ENCODE data around the gene TSPO2. TPM values are rescaled to one million over a fixed set of nuclear protein-coding genes. Genes with fewer than 3 reads are reported as not detected.

The TSPO2 gene
- total and polyA plus RNA-seq, 2 of the 13 experiments (the other 11 are each of a cell fraction or from before 2014, with no cell fraction given): 0.55 TPM; not detected in 1

DNA sequence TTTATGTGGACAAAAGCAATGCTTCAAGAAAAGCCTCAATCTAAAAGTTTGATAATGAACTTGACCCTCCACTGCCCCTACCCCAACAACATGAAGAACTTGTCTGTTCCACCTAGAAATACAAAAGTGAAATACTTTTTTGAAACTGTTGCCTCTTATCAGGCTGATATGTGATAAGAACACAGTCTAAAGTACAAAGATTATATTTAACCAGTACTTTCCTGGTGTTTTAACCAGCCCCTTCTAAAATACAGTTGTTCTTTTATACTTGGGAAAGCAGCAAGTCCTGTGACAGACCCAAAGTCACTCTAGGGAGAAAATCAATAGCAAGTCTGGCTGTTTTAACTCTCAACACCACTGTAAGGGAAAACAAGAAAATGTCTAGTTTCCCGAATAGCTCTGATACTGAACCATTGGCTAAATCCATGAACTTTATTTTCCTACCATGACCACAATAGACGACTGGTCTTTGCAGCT lies 23.3 kb downstream of the TSPO2 start (continued):
- no peak for TF ChIP-seq ZNF430 (CRISPR knock-in tag; IDR thresholded peaks at IDR 0.05)
- TF ChIP-seq KMT2B (CRISPR knock-in tag; IDR thresholded peaks at IDR 0.05): peak; percentile 75; the same call in 1 of the 2 replicates
- no peak for TF ChIP-seq ZNF260 (CRISPR knock-in tag; IDR thresholded peaks at IDR 0.05; ENCODE audit: borderline replicate concordance, low read depth)
- TF ChIP-seq BORCS8-MEF2B (CRISPR knock-in tag; IDR thresholded peaks at IDR 0.05): no peak
- no peak for TF ChIP-seq ZNF557 (CRISPR knock-in tag; IDR thresholded peaks at IDR 0.05)
- no peak for TF ChIP-seq ZSCAN30 (CRISPR knock-in tag; IDR thresholded peaks at IDR 0.05)
- TF ChIP-seq CHD4 (IDR thresholded peaks at IDR 0.05; ENCODE audit: borderline replicate concordance, low read length): no peak; the same call in 1 of the 2 replicates
- TF ChIP-seq, protein P1, sequence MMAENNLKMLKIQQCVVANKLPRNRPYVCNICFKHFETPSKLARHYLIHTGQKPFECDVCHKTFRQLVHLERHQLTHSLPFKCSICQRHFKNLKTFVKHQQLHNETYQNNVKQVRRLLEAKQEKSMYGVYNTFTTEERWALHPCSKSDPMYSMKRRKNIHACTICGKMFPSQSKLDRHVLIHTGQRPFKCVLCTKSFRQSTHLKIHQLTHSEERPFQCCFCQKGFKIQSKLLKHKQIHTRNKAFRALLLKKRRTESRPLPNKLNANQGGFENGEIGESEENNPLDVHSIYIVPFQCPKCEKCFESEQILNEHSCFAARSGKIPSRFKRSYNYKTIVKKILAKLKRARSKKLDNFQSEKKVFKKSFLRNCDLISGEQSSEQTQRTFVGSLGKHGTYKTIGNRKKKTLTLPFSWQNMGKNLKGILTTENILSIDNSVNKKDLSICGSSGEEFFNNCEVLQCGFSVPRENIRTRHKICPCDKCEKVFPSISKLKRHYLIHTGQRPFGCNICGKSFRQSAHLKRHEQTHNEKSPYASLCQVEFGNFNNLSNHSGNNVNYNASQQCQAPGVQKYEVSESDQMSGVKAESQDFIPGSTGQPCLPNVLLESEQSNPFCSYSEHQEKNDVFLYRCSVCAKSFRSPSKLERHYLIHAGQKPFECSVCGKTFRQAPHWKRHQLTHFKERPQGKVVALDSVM (CRISPR knock-in tag; IDR thresholded peaks at IDR 0.05): no peak
- no peak for TF ChIP-seq CCAR2 (optimal IDR thresholded peaks at IDR 0.05; ENCODE audit: low read depth, low read length)
- no peak for TF ChIP-seq ZEB1 (IDR thresholded peaks at IDR 0.05; ENCODE audit: insufficient replicate concordance, low read depth)
- no peak for TF ChIP-seq ZNF335 (CRISPR knock-in tag; IDR thresholded peaks at IDR 0.05)
- no peak for TF ChIP-seq GZF1 (CRISPR knock-in tag; IDR thresholded peaks at IDR 0.05)
- TF ChIP-seq ZNF451 (CRISPR knock-in tag; IDR thresholded peaks at IDR 0.05): no peak
- TF ChIP-seq ISX (CRISPR knock-in tag; conservative IDR thresholded peaks at IDR 0.05): no peak
- TF ChIP-seq AHR (CRISPR knock-in tag; IDR thresholded peaks at IDR 0.05): no peak
- TF ChIP-seq RAD51 (IDR thresholded peaks at IDR 0.05; ENCODE audit: borderline replicate concordance): no peak
- TF ChIP-seq ZNF788 (CRISPR knock-in tag; IDR thresholded peaks at IDR 0.05; ENCODE audit: borderline replicate concordance): no peak
- TF ChIP-seq, protein P2, sequence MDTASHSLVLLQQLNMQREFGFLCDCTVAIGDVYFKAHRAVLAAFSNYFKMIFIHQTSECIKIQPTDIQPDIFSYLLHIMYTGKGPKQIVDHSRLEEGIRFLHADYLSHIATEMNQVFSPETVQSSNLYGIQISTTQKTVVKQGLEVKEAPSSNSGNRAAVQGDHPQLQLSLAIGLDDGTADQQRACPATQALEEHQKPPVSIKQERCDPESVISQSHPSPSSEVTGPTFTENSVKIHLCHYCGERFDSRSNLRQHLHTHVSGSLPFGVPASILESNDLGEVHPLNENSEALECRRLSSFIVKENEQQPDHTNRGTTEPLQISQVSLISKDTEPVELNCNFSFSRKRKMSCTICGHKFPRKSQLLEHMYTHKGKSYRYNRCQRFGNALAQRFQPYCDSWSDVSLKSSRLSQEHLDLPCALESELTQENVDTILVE (CRISPR knock-in tag; IDR thresholded peaks at IDR 0.05): peak; percentile 74; the same call in 1 of the 2 replicates
- TF ChIP-seq ZFP82 (CRISPR knock-in tag; IDR thresholded peaks at IDR 0.05; ENCODE audit: borderline replicate concordance): no peak
- TF ChIP-seq MEF2D (CRISPR knock-in tag; IDR thresholded peaks at IDR 0.05): 0 out of 2 replicates have a peak, but pooled peaks have one; percentile 65
- no peak for TF ChIP-seq ARNT2 (CRISPR knock-in tag; IDR thresholded peaks at IDR 0.05; ENCODE audit: low read depth)
- TF ChIP-seq, protein P3, sequence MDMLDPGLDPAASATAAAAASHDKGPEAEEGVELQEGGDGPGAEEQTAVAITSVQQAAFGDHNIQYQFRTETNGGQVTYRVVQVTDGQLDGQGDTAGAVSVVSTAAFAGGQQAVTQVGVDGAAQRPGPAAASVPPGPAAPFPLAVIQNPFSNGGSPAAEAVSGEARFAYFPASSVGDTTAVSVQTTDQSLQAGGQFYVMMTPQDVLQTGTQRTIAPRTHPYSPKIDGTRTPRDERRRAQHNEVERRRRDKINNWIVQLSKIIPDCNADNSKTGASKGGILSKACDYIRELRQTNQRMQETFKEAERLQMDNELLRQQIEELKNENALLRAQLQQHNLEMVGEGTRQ (IDR thresholded peaks at IDR 0.05; ENCODE audit: low read depth, low read length): no peak
- TF ChIP-seq, protein P3 (CRISPR knock-in tag; IDR thresholded peaks at IDR 0.05; ENCODE audit: borderline replicate concordance): no peak
- peak; percentile 84 for TF ChIP-seq ELF3 (CRISPR knock-in tag; IDR thresholded peaks at IDR 0.05)
- no peak for TF ChIP-seq ZNF773 (CRISPR knock-in tag; IDR thresholded peaks at IDR 0.05; ENCODE audit: borderline replicate concordance)
- no peak for TF ChIP-seq DR1 (CRISPR knock-in tag; IDR thresholded peaks at IDR 0.05)

All from HepG2 (cell line).